ENCODE measurements around the gene SPPL2B.

GRCh38 chr19:2345076-2345475 is 16.6 kb downstream of the SPPL2B start:
- TF ChIP-seq CTCF (conservative IDR thresholded peaks at IDR 0.05; ENCODE audit: low read length) (no peak), EZH2phosphoT487 (IDR thresholded peaks at IDR 0.05; ENCODE audit: borderline replicate concordance) (no peak)
